Measurements from ENCODE around the gene RHBDL2.
"Not testable (repeated sequence)": the region's sequence is repeated elsewhere in the genome, so short reads cannot be mapped to it uniquely, and the experiment has no call there.

GRCh38 chr1:38977399-38978244 lies 36.0 kb upstream of the RHBDL2 start:
- TF ChIP-seq, protein P1, sequence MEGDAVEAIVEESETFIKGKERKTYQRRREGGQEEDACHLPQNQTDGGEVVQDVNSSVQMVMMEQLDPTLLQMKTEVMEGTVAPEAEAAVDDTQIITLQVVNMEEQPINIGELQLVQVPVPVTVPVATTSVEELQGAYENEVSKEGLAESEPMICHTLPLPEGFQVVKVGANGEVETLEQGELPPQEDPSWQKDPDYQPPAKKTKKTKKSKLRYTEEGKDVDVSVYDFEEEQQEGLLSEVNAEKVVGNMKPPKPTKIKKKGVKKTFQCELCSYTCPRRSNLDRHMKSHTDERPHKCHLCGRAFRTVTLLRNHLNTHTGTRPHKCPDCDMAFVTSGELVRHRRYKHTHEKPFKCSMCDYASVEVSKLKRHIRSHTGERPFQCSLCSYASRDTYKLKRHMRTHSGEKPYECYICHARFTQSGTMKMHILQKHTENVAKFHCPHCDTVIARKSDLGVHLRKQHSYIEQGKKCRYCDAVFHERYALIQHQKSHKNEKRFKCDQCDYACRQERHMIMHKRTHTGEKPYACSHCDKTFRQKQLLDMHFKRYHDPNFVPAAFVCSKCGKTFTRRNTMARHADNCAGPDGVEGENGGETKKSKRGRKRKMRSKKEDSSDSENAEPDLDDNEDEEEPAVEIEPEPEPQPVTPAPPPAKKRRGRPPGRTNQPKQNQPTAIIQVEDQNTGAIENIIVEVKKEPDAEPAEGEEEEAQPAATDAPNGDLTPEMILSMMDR (IDR thresholded peaks at IDR 0.05; ENCODE audit: low read depth, low read length, poor library complexity, severe bottlenecking), result not testable (repeated sequence)
- not testable (repeated sequence) for TF ChIP-seq EZH2phosphoT487 (IDR thresholded peaks at IDR 0.05; ENCODE audit: borderline replicate concordance, low read length)

All from DOHH2 (cell line).